Myometrial cell (primary cell): ENCODE measurements around the gene OR2T8. TPM values are rescaled to one million over a fixed set of nuclear protein-coding genes. Genes with fewer than 3 reads are reported as not detected.

Source experiments
- total RNA-seq: library from RNA; depleted of rRNA; stranded (reverse); fragments of >200 nt; gene quantifications from 2 replicates; pipeline ENCODE4 v1.2.3, GENCODE V29; 2015

Gene OR2T8, protein sequence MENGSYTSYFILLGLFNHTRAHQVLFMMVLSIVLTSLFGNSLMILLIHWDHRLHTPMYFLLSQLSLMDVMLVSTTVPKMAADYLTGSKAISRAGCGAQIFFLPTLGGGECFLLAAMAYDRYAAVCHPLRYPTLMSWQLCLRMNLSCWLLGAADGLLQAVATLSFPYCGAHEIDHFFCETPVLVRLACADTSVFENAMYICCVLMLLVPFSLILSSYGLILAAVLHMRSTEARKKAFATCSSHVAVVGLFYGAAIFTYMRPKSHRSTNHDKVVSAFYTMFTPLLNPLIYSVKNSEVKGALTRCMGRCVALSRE
- total RNA-seq, result not detected in 2 replicates

DNA sequence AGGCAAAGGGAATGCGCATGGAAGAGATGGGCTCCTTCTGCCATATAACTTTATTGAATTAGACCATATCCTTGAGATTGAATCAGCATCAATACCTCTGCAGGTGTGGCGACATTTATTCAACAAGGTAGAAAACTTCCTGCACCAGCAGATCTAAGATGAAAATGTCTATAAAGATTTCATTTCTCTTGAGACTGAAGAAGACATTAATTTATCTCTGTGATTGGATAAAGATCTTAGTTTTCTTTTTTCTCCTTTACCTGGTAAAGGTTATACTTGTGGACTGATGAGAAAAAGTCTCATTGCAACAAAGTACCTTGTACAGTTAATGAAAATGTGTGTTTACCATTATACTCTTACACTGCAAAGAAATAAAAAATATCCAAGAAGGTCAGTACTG is at the start of gene OR2T8:
TSS of gene OR2T8 (plus strand) at position 301 of the 400 bp plus-strand sequence. CDS start 766 bp downstream, outside the sequence.

DNA sequence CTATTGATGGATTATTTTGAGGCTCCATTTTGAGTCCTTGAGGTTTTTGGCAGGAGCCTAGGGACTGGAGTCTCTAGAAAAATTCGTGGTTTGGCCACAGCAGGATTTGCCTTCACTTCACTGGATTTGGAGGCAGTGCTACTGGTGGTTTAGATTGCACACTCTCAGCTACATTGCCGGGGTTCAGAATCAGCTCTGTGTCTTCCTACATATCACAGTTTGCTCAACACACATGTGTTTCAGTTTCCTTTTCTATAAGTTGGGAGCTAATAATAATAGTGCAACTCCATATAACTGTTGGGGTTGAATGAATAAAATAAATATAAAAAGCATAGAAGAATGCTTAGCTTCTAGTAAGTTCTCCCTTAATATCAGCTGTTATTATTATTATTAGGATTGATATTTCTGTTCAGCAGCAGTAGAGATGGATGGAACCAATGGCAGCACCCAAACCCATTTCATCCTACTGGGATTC is 24.9 kb upstream of the OR2T8 start, which contains the start of gene OR2W3:
TSS of gene OR2W3 (plus strand) at position 425 of the 475 bp plus-strand sequence. CDS start at position 425, 0 bp downstream.

DNA sequence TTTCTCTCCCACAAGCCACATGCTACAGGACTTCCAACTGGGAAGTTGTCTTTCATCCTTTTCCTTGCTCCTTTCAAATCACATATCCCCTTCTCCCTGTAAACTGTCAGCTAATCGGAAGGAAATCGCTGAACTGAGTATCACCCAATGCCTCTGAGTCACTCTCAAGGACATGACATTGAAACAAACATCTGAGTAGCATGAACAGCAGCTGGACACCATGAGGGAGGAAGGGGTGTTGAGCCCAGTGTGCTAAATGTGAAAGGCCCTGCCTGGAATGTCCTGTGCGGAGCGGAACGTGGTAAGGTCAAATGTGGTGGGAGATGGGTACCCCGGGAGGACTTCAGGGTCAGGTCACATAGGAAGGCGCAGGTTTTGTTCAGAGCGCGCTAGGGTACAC is 4.8 kb downstream of the OR2T8 start, which contains the start of gene OR2AJ1:
TSS of gene OR2AJ1 (plus strand) at position 22 of the 400 bp plus-strand sequence. CDS start 8,880 bp downstream, outside the sequence.

DNA sequence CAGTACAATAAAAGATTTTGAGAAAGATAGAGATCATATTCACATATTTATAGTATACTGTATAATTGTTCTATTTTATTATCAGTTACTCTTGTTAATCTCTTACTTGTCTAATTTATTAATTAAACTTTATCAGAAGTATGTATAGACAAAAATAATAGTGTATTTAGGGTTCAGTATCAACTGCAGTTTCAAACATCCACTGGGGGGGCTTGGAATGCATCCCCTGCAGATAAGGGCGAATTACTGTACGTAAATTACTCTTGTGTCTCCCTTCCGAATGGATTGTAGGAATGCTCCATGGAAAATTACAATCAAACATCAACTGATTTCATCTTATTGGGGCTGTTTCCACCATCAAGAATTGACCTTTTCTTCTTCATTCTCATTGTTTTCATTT is 28.5 kb downstream of the OR2T8 start, which contains the start of gene OR2L8:
TSS of gene OR2L8 (plus strand) at position 301 of the 400 bp plus-strand sequence. CDS start at position 301, 0 bp downstream.

DNA sequence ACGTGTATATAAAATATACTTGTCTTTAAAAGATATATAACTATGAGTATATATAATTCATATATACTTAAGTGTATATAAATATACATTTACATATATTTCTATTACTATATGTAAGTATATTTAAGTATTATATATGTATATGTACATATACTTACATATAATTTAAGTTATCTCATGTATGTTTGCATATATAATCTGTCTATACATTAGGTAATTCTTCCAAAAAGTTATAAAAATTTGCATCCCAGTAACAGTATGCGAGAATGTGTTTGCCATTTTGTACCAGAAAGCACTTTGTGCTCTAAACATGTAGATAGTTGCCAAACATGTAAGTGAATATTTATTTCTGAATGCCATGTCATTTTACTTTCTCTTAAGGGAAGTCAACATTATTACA is 44.9 kb downstream of the OR2T8 start, which contains the start of gene OR2AK2:
TSS of gene OR2AK2 (plus strand) at position 301 of the 400 bp plus-strand sequence. CDS start 144 bp downstream, outside the sequence.

Other genes with a start within 250 kb of the OR2T8 start
- not detected in 2 replicates for gene OR13G1, start 240.5 kb upstream of the OR2T8 start, total RNA-seq
- gene OR6F1, start 203.6 kb upstream of the OR2T8 start, total RNA-seq, result not detected in 2 replicates
- gene OR14K1, start 181.6 kb upstream of the OR2T8 start, total RNA-seq, result not detected in 2 replicates
- not detected in 2 replicates for gene OR14A2, start 172.1 kb upstream of the OR2T8 start, total RNA-seq
- gene OR1C1, start 159.7 kb upstream of the OR2T8 start, total RNA-seq, result not detected in 2 replicates
- gene OR14A16, start 96.1 kb upstream of the OR2T8 start, total RNA-seq, result not detected in 2 replicates
- gene OR11L1, start 78.4 kb upstream of the OR2T8 start, total RNA-seq, result not detected in 2 replicates
- 0.29 TPM in 1 of 2 replicates, not detected in the other for gene TRIM58, start 63.1 kb upstream of the OR2T8 start, total RNA-seq
- not detected in 2 replicates for gene OR2W3, start 24.7 kb upstream of the OR2T8 start, total RNA-seq
- not detected in 2 replicates for gene OR2AJ1, start 4.6 kb downstream of the OR2T8 start, total RNA-seq
- gene OR2L8, start 28.6 kb downstream of the OR2T8 start, total RNA-seq, result not detected in 2 replicates
- not detected in 2 replicates for gene OR2AK2, start 45.0 kb downstream of the OR2T8 start, total RNA-seq
- not detected in 2 replicates for gene OR2L5, start 93.4 kb downstream of the OR2T8 start, total RNA-seq
- not detected in 2 replicates for gene OR2L2, start 109.8 kb downstream of the OR2T8 start, total RNA-seq
- not detected in 2 replicates for gene OR2L3, start 126.6 kb downstream of the OR2T8 start, total RNA-seq
- gene OR2L13, start 174.9 kb downstream of the OR2T8 start, total RNA-seq, result not detected in 2 replicates
- not detected in 2 replicates for gene OR2M5, start 224.9 kb downstream of the OR2T8 start, total RNA-seq